GM13977 (cell line): ENCODE data around the gene KIF13A.

Experiments
- DNase-seq: peaks from one replicate; pipeline ENCODE4 v3.0.0; 2012; ENCODE audit warnings: low spot score
- CTCF ChIP-seq: IDR thresholded peaks from 2 replicates; pipeline ENCODE4 v1.5.1; 2012; ENCODE audit warnings: mild to moderate bottlenecking, control low read depth; ENCODE audit not compliant: insufficient read depth; ENCODE audit errors: extremely low read depth, missing control alignments
- in situ Hi-C: fragments of 300-500 bp; cut with MboI; formaldehyde crosslinking; loops from one replicate; pipeline ENCODE4 v1.12.0; 2022; ENCODE audit warnings: low sequenced_read_pairs, low pct_unique_long_range_greater_than_20kb, mixed read lengths, inconsistent platforms; ENCODE audit not compliant: unreplicated experiment

The KIF13A gene

GRCh38 chr6:17870300-17871188, 116.9 kb downstream of the KIF13A start:
- TF ChIP-seq CTCF = no peak
- in situ Hi-C loops = no loop called here

GRCh38 chr6:17869753-17870050, 117.7 kb downstream of the KIF13A start:
- TF ChIP-seq CTCF = no peak
- DNase-seq = no peak
- in situ Hi-C loops = no loop called here

More at GRCh38 chr6:17870300-17871188, 116.9 kb downstream of the KIF13A start:
- no peak for DNase-seq

DNA sequence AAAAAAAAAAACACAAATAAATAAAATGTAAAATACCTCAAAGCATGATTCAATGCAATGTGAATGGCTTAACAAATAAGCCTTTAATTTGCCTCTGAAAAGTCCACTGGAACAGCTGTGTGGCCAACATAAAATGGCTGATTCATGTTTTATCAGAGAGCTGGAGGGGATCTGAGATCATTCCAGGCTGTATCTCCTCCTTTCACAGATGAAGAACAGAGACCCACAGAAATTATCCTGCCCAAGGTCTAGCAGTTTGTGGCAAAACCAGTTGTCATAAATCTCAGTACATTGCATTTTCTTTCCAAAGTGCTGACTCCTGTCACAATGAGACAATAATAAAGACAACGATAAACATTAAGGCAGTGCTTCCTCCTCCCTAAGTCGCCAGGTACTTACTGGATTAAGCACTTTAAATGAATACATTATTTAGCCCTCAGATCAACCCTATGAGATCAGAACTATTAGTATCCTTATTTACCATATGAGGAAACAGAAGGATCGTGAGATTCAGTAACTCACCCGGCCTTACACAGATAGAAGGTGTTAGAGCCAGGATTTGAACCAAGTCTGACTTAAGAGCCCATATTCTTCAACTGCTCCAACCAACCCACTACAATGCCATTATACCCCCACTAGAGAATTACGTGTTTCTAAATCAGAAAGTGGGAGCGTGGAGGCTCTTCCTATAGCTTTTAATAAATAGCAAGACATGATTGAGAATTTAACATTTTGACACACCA, 118.3 kb downstream of the KIF13A start:
- TF ChIP-seq CTCF = no peak
- in situ Hi-C loops = no loop called here
- DNase-seq = no peak

DNA sequence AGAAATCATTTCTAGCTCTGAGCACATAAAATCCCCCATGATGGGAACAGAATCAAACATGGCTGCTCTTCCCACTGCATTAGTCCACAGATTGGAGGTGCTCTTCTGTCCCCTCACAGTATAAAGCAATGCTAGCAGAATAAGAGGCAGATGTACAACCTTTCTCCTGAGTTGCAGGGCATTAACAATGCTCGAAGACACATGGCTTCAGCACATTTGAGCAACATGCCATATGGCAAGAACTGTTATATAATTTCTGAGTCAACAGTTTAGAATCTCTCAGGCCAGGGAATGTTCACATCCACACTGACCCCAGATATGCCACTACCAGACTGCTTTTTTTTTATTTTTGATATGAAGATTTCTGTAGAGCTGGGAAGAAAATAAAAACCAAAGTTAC, 119.6 kb downstream of the KIF13A start:
- in situ Hi-C loops = no loop called here
- no peak for DNase-seq
- no peak for TF ChIP-seq CTCF

- no peak for DNase-seq
- no peak for TF ChIP-seq CTCF
- in situ Hi-C loops = no loop called here
Measured at GRCh38 chr6:17866876-17867444, 120.5 kb downstream of the KIF13A start.

GRCh38 chr6:17865798-17866725, 121.4 kb downstream of the KIF13A start:
- TF ChIP-seq CTCF = no peak
- in situ Hi-C loops = no loop called here
- DNase-seq = no peak
